Measurements from ENCODE around the gene BPHL.
A peak's percentile ranks its signal among the peaks of the same experiment; 100 is the strongest.
"Not testable (repeated sequence)": the region's sequence is repeated elsewhere in the genome, so short reads cannot be mapped to it uniquely, and the experiment has no call there.

BPHL gene

GRCh38 chr6:3186974-3187382 lies 68.5 kb downstream of the BPHL start:
- no peak for DNase-seq

- DNase-seq: no peak
These were observed 69.8 kb downstream of the BPHL start for GRCh38 chr6:3188262-3188661.

GRCh38 chr6:3189192-3189591 lies 70.7 kb downstream of the BPHL start:
- not testable (repeated sequence) for DNase-seq

- DNase-seq: no peak
These were observed 71.5 kb downstream of the BPHL start for GRCh38 chr6:3190056-3190455.

GRCh38 chr6:3190779-3191178 lies 72.3 kb downstream of the BPHL start:
- no peak for DNase-seq

GRCh38 chr6:3193102-3193849 lies 74.8 kb downstream of the BPHL start:
- no peak for DNase-seq

GRCh38 chr6:3194535-3195419 lies 76.3 kb downstream of the BPHL start:
- DNase-seq: peak; percentile 89

- DNase-seq: no peak
These were observed 76.8 kb downstream of the BPHL start for GRCh38 chr6:3195420-3195694.

- peak; percentile 93 for DNase-seq
These were observed 77.4 kb downstream of the BPHL start for GRCh38 chr6:3195695-3196497.

- no peak for DNase-seq
These were observed 78.3 kb downstream of the BPHL start for GRCh38 chr6:3196770-3197169.

GRCh38 chr6:3197734-3198133 lies 79.2 kb downstream of the BPHL start:
- not testable (repeated sequence) for DNase-seq

GRCh38 chr6:3199382-3199781 lies 80.9 kb downstream of the BPHL start:
- no peak for DNase-seq

GRCh38 chr6:3200682-3201081 lies 82.2 kb downstream of the BPHL start:
- DNase-seq: no peak

- no peak for DNase-seq
These were observed 82.9 kb downstream of the BPHL start for GRCh38 chr6:3201388-3201787.
